BE2C (cell line): Measurements from ENCODE around the gene CR2.
"Not testable (repeated sequence)": the region's sequence is repeated elsewhere in the genome, so short reads cannot be mapped to it uniquely, and the experiment has no call there.

ENCODE experiments used
- DNase-seq: peaks from one replicate; pipeline ENCODE4 v3.0.0-alpha.2; 2020
- H3K27me3 ChIP-seq: fragments of 250-450 bp; sonication (Bioruptor Pico); 2 replicates; pipeline ENCODE4 v1.5.1; 2020; ENCODE audit warnings: mild to moderate bottlenecking
- H3K36me3 ChIP-seq: fragments of 250-450 bp; sonication (Bioruptor Pico); 2 replicates; pipeline ENCODE4 v1.5.1; 2020; ENCODE audit warnings: mild to moderate bottlenecking
- H3K4me1 ChIP-seq: fragments of 250-450 bp; sonication (Bioruptor Pico); 2 replicates; pipeline ENCODE4 v1.5.1; 2020
- H3K4me3 ChIP-seq: 2 replicates; pipeline ENCODE4 v1.5.1; 2011; ENCODE audit warnings: low read depth, low read length
- H3K9me3 ChIP-seq: fragments of 250-450 bp; sonication (Bioruptor Pico); 2 replicates; pipeline ENCODE4 v1.5.1; 2020
- CTCF ChIP-seq: IDR thresholded peaks from 2 replicates; pipeline ENCODE4 v1.5.1; 2012; ENCODE audit warnings: mild to moderate bottlenecking, low read depth, low read length

CR2 gene

GRCh38 chr1:207495281-207495680, 41.2 kb downstream of the CR2 start:
- peaks cover 71% of the 10 kb centered on the region for H3K27me3 ChIP-seq
- not testable (repeated sequence) for DNase-seq

GRCh38 chr1:207495801-207496792, 42.0 kb downstream of the CR2 start, which contains the start of gene CR1:
CR1 (plus strand) TSS chr1:207496157; CDS start chr1:207496268, 111 bp downstream.
- DNase-seq, result peak; percentile 6
- Histone ChIP-seq H3K36me3 (no peaks in the 10 kb centered on the region), H3K9me3 (no peaks in the 10 kb centered on the region), H3K4me1 (no peaks in the 10 kb centered on the region), H3K27me3 (peaks cover 75% of the 10 kb centered on the region), H3K4me3 (no peak within 1 kb of the TSS)
- TF ChIP-seq CTCF, result no peak

More at GRCh38 chr1:207495281-207495680, 41.2 kb downstream of the CR2 start:
- H3K36me3 ChIP-seq, H3K4me3 ChIP-seq, H3K4me1 ChIP-seq, H3K9me3 ChIP-seq: not testable (repeated sequence)
- peak; percentile 8; the same call in 1 of the 2 replicates for TF ChIP-seq CTCF

- H3K4me1 ChIP-seq, result no peaks in the 10 kb centered on the region
- H3K27me3 ChIP-seq, result peaks cover 87% of the 10 kb centered on the region
- no peak for DNase-seq
- H3K36me3 ChIP-seq, result no peaks in the 10 kb centered on the region
- no peak overlapping the region for H3K4me3 ChIP-seq
- no peak for TF ChIP-seq CTCF
- H3K9me3 ChIP-seq, result no peaks in the 10 kb centered on the region
Observed at GRCh38 chr1:207497941-207498340, 43.8 kb downstream of the CR2 start.

- no peaks in the 10 kb centered on the region for H3K4me1 ChIP-seq
- peaks cover 89% of the 10 kb centered on the region for H3K27me3 ChIP-seq
- H3K36me3 ChIP-seq, result no peaks in the 10 kb centered on the region
- no peaks in the 10 kb centered on the region for H3K9me3 ChIP-seq
- DNase-seq, result peak; percentile 62
- TF ChIP-seq CTCF, result peak; percentile 84
- H3K4me3 ChIP-seq, result no peak overlapping the region
Observed at GRCh38 chr1:207499573-207499972, 45.4 kb downstream of the CR2 start.

GRCh38 chr1:207500306-207500705, 46.2 kb downstream of the CR2 start:
- no peak for TF ChIP-seq CTCF
- DNase-seq, result no peak
- no peaks in the 10 kb centered on the region for H3K36me3 ChIP-seq
- no peak overlapping the region for H3K4me3 ChIP-seq
- H3K4me1 ChIP-seq, result no peaks in the 10 kb centered on the region
- no peaks in the 10 kb centered on the region for H3K9me3 ChIP-seq
- peaks cover 90% of the 10 kb centered on the region for H3K27me3 ChIP-seq

- Histone ChIP-seq H3K36me3 (no peaks in the 10 kb centered on the region), H3K27me3 (peaks cover 84% of the 10 kb centered on the region), H3K4me1 (no peaks in the 10 kb centered on the region), H3K9me3 (no peaks in the 10 kb centered on the region), H3K4me3 (no peak overlapping the region)
- no peak for TF ChIP-seq CTCF
- no peak for DNase-seq
Observed at GRCh38 chr1:207501071-207501470, 46.9 kb downstream of the CR2 start.
